Measurements from ENCODE around the gene ANO3. TPM values are rescaled to one million over a fixed set of nuclear protein-coding genes. Genes with fewer than 3 reads are reported as not detected.

The ANO3 gene
- total and polyA plus RNA-seq, 2 of the 8 experiments (the other 6 are each of a cell fraction or from before 2014, with no cell fraction given) = not detected

GRCh38 chr11:26365284-26365683 is 33.4 kb downstream of the ANO3 start:
- no peaks in the 10 kb centered on the region for H3K79me2 ChIP-seq (ENCODE audit: control insufficient read depth in 1 of 2, insufficient read depth in 2 of 2, low read length in 2 of 2)
- no peak overlapping the region for H3K4me2 ChIP-seq (ENCODE audit: insufficient read depth in 1 of 2, low read depth in 2 of 2, low read length in 2 of 2)
- H4K91ac ChIP-seq (replicated peaks; ENCODE audit: insufficient read length, low read length) = no peak overlapping the region
- 92% methylated on average over 1 of the region's 1 CpG; no CpG with 5 or more reads in 1 of the 2 experiments for WGBS, 2 experiments (ENCODE audit: extremely low coverage in 1 of 2, insufficient coverage in 1 of 2, insufficient read length in 1 of 2, insufficient replicate concordance in 2 of 2, low coverage in 1 of 2, low lambda C conversion rate in 2 of 2, missing lambda C conversion rate in 1 of 2)
- H3K23ac ChIP-seq (ENCODE audit: insufficient read length) = no peak overlapping the region
- DNase-seq (ENCODE audit: low read depth in 1 of 2, low spot score in 2 of 2) (no peak), FAIRE-seq (no peak)
- H3K9ac ChIP-seq (replicated peaks in 1 of 4; ENCODE audit: extremely low read depth in 1 of 4, low read depth in 3 of 4, low read length in 3 of 4) = no peak overlapping the region
- H2BK120ac ChIP-seq (replicated peaks; ENCODE audit: low read depth, low read length) = no peak overlapping the region
- H3K18ac ChIP-seq (ENCODE audit: extremely low read depth, low read length) = no peak overlapping the region
- no peak overlapping the region for H3K14ac ChIP-seq (ENCODE audit: insufficient read length)
- no peak overlapping the region for H4K8ac ChIP-seq (ENCODE audit: extremely low read depth, insufficient read depth, low read length)
- no peak overlapping the region for H4K5ac ChIP-seq (ENCODE audit: insufficient read length, low read depth, low read length)
- H3K9me3 ChIP-seq (ENCODE audit: insufficient read depth in 2 of 2, low read depth in 1 of 2, low read length in 1 of 2) = peaks cover 9 to 17% of the 10 kb centered on the region in 2 experiments
- H3K79me1 ChIP-seq (ENCODE audit: low read depth, low read length) = no peaks in the 10 kb centered on the region
- CTCF ChIA-PET (ENCODE audit: partially characterized antibody) = interaction anchor here (0.6 kb wide), 1 partner anchor 70 kb away, joined by 3 read pairs; no protein-coding TSS in a partner anchor
- H4K20me1 ChIP-seq (replicated peaks in 1 of 2; ENCODE audit: control insufficient read depth in 1 of 2, insufficient read depth in 2 of 2, low read length in 2 of 2) = no peaks in the 10 kb centered on the region
- H3K4me3 ChIP-seq (ENCODE audit: extremely low read depth in 1 of 4, insufficient read depth in 2 of 4, low read depth in 3 of 4, low read length in 4 of 4) = no peak overlapping the region
- no peaks in the 10 kb centered on the region for H3K27me3 ChIP-seq (replicated peaks in 1 of 4; ENCODE audit: control insufficient read depth in 3 of 4, extremely low read depth in 1 of 4, insufficient read depth in 3 of 4, low read length in 3 of 4)
- no peak overlapping the region for H2BK20ac ChIP-seq (ENCODE audit: low read length)
- no peak overlapping the region for H2BK12ac ChIP-seq (ENCODE audit: low read depth, low read length)
- POLR2A ChIA-PET (ENCODE audit: partially characterized antibody) = no interaction called here
- H3K36me3 ChIP-seq (ENCODE audit: control insufficient read depth in 2 of 4, insufficient read depth in 4 of 4, low read length in 3 of 4) = no peaks in the 10 kb centered on the region
- no peak overlapping the region for H2AFZ ChIP-seq (ENCODE audit: low read length)
- H3K27ac ChIP-seq (ENCODE audit: low read depth, low read length) = no peak overlapping the region
- no peaks in the 10 kb centered on the region for H3K23me2 ChIP-seq (ENCODE audit: low read depth, low read length)
- no peak overlapping the region for H2AK5ac ChIP-seq (ENCODE audit: low read depth, low read length)
- no peaks in the 10 kb centered on the region for H3K4me1 ChIP-seq (replicated peaks in 1 of 4; ENCODE audit: control insufficient read depth in 3 of 4, insufficient read depth in 4 of 4, low read length in 3 of 4)
- H2BK15ac ChIP-seq (ENCODE audit: low read length) = no peak overlapping the region
- no peak overlapping the region for H2BK5ac ChIP-seq (ENCODE audit: low read depth, low read length)
- TF ChIP-seq CBX5 (IDR thresholded peaks at IDR 0.05; ENCODE audit: low read depth, low read length) = 0 out of 2 replicates have a peak, but pooled peaks have one; percentile 55
- TF ChIP-seq RBBP5 (IDR thresholded peaks at IDR 0.05; ENCODE audit: borderline replicate concordance, low read depth, low read length) = no peak
- H3K56ac ChIP-seq (replicated peaks; ENCODE audit: insufficient read length, low read depth, low read length) = no peak overlapping the region
- no peak overlapping the region for H3K4ac ChIP-seq (replicated peaks; ENCODE audit: insufficient read length, low read depth, low read length)
